ENCODE data around the gene ZNF771.

Gene ZNF771

DNA sequence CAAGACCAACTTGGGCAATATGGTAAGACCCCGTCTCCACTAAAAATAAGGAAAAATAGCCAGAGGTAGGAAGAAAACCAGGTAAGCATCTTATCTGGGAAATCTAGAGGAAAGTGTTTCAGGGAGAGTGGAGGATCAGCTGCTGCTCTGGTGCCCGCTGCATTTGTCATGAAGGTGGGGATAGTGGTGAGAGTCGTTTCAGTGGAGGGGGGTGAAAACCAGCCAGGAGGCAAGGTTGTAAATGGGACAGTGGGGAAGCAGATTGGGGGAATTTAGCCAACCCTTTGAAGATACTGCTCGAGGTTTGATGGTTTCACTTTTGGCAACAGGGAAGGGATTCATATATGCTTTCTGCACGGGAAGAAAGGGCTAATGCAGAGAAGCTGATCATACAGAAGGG, 13.6 kb downstream of the ZNF771 start:
- TF ChIP-seq, protein P1, sequence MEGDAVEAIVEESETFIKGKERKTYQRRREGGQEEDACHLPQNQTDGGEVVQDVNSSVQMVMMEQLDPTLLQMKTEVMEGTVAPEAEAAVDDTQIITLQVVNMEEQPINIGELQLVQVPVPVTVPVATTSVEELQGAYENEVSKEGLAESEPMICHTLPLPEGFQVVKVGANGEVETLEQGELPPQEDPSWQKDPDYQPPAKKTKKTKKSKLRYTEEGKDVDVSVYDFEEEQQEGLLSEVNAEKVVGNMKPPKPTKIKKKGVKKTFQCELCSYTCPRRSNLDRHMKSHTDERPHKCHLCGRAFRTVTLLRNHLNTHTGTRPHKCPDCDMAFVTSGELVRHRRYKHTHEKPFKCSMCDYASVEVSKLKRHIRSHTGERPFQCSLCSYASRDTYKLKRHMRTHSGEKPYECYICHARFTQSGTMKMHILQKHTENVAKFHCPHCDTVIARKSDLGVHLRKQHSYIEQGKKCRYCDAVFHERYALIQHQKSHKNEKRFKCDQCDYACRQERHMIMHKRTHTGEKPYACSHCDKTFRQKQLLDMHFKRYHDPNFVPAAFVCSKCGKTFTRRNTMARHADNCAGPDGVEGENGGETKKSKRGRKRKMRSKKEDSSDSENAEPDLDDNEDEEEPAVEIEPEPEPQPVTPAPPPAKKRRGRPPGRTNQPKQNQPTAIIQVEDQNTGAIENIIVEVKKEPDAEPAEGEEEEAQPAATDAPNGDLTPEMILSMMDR (IDR thresholded peaks at IDR 0.05; ENCODE audit: low read depth, low read length), result no peak
- no peak for TF ChIP-seq EZH2phosphoT487 (IDR thresholded peaks at IDR 0.05; ENCODE audit: low read depth)
- Histone ChIP-seq H2AFZ (ENCODE audit: low read depth, low read length) (no peak overlapping the region), H4K20me1 (ENCODE audit: insufficient read depth, low read length) (peaks cover 3% of the 10 kb centered on the region; the same call in 1 of the 2 replicates), H3K9me3 (ENCODE audit: insufficient read depth, low read length) (no peaks in the 10 kb centered on the region), H3K27me3 (ENCODE audit: low read depth, low read length) (no peaks in the 10 kb centered on the region), H3K27ac (ENCODE audit: low read length) (no peak overlapping the region), H3K4me1 (ENCODE audit: low read length) (no peaks in the 10 kb centered on the region), H3K4me3 (ENCODE audit: low read length) (no peak overlapping the region), H3K9ac (ENCODE audit: low read length) (no peak overlapping the region), H3K79me2 (ENCODE audit: low read length) (peaks cover 41% of the 10 kb centered on the region), H3K36me3 (replicated peaks; ENCODE audit: low read depth, low read length) (peaks cover 37% of the 10 kb centered on the region), H3K4me2 (ENCODE audit: low read length) (no peak overlapping the region)

DNA sequence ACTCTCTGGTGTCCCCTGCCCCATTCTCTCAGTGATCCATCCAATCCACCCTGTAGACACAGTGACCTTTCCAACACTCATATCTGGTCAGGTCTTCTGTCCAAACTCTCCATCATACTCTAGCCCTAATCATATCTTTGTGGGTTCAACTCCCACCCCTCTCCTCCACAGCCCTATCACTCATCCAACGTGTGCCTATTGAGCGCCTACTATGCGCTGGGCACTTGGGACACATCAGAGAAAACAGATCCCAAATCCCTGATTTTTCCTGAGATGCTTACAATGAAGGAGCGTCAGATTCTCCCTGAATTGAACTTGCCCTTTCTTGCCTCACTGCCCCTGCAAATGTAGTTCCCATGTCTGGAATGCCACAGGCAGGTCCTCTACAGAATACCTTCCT, 20.6 kb downstream of the ZNF771 start:
- H4K20me1 ChIP-seq (ENCODE audit: insufficient read depth, low read length), result no peaks in the 10 kb centered on the region
- H2AFZ ChIP-seq (ENCODE audit: low read depth, low read length), result no peak overlapping the region
- peaks cover 13% of the 10 kb centered on the region for H3K4me1 ChIP-seq (ENCODE audit: low read length)
- no peaks in the 10 kb centered on the region for H3K9me3 ChIP-seq (ENCODE audit: insufficient read depth, low read length)
- H3K27me3 ChIP-seq (ENCODE audit: low read depth, low read length), result no peaks in the 10 kb centered on the region
- no peak overlapping the region for H3K9ac ChIP-seq (ENCODE audit: low read length)
- H3K27ac ChIP-seq (ENCODE audit: low read length), result no peak overlapping the region
- H3K36me3 ChIP-seq (replicated peaks; ENCODE audit: low read depth, low read length), result peaks cover 28% of the 10 kb centered on the region
- no peak for TF ChIP-seq EZH2phosphoT487 (IDR thresholded peaks at IDR 0.05; ENCODE audit: low read depth)
- TF ChIP-seq, protein P1 (IDR thresholded peaks at IDR 0.05; ENCODE audit: low read depth, low read length), result no peak
- H3K4me3 ChIP-seq (ENCODE audit: low read length), result no peak overlapping the region
- no peak overlapping the region for H3K4me2 ChIP-seq (ENCODE audit: low read length)
- H3K79me2 ChIP-seq (ENCODE audit: low read length), result peaks cover 46% of the 10 kb centered on the region

DNA sequence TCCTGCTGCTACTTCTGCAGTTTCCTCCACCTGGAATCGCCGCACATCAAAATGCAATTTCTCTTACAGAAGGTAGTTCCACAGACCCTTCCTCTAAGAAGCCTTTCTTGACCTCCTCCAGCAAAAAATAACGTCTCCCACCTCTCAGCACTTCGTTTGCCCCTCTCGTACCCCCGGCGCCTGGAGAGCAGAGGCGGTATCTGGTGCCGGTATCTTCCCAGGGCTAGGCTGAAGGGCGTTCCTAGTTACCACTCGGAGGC, 21.9 kb downstream of the ZNF771 start:
- peak overlapping the region; percentile 86 for H3K9ac ChIP-seq (ENCODE audit: low read length)
- peaks cover 13% of the 10 kb centered on the region for H3K4me1 ChIP-seq (ENCODE audit: low read length)
- H3K4me3 ChIP-seq (ENCODE audit: low read length), result peak overlapping the region; percentile 85
- peaks cover 42% of the 10 kb centered on the region for H3K79me2 ChIP-seq (ENCODE audit: low read length)
- no peaks in the 10 kb centered on the region for H4K20me1 ChIP-seq (ENCODE audit: insufficient read depth, low read length)
- no peak for TF ChIP-seq EZH2phosphoT487 (IDR thresholded peaks at IDR 0.05; ENCODE audit: low read depth)
- TF ChIP-seq, protein P1 (IDR thresholded peaks at IDR 0.05; ENCODE audit: low read depth, low read length), result no peak
- H3K9me3 ChIP-seq (ENCODE audit: insufficient read depth, low read length), result no peaks in the 10 kb centered on the region
- H3K27me3 ChIP-seq (ENCODE audit: low read depth, low read length), result no peaks in the 10 kb centered on the region
- H3K4me2 ChIP-seq (ENCODE audit: low read length), result peak overlapping the region; percentile 85
- peak overlapping the region; percentile 50 for H3K27ac ChIP-seq (ENCODE audit: low read length)
- peaks cover 18% of the 10 kb centered on the region for H3K36me3 ChIP-seq (replicated peaks; ENCODE audit: low read depth, low read length)
- H2AFZ ChIP-seq (ENCODE audit: low read depth, low read length), result no peak overlapping the region

DNA sequence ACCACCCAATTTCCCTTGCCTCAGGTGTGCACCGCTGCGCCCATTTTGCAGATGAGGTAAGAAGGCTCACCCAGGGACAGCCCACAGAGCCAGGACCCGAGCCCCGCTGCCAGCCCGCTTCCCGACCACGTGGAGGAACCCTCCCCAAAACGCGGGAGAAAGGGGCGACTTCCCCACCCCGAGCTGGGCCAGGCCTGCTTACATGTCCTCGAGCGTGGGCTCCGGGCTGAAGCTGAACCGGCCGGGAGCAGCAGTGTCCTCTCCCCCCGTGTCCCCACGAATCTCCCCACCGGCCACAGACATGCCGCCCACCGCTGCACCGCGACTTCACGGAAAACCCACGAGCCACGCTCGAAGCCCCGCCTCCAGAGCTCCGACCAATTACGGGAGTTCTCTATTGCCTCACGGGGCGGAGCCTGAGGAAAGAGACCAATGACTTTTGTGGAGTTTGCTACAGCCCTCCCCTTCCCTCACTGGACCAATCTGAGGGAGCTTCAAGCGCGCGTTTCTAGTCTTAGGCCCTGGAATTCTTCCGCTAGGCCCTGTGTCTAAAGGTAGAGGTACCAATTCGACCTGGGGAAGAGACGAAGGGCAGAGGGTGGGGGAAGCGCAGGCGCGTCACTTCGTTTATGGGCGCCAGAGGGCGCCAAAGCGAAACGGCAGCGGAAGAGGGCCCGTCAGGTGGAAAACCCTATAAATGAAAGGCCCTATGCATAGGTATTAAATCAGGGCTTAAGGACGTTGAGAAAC, 22.4 kb downstream of the ZNF771 start, which contains the start of gene DCTPP1:
TSS of gene DCTPP1 (minus strand) at position 353 of the 750 bp plus-strand sequence. CDS start at position 303, 50 bp downstream.
- Histone ChIP-seq H2AFZ (ENCODE audit: low read depth, low read length) (peak within 1 kb of the TSS; percentile 89), H3K4me2 (ENCODE audit: low read length) (peak within 1 kb of the TSS; percentile 85), H3K79me2 (ENCODE audit: low read length) (peaks cover 42% of the 10 kb centered on the region), H4K20me1 (ENCODE audit: insufficient read depth, low read length) (no peaks in the 10 kb centered on the region), H3K4me1 (ENCODE audit: low read length) (peaks cover 13% of the 10 kb centered on the region), H3K4me3 (ENCODE audit: low read length) (peak within 1 kb of the TSS; percentile 85), H3K27ac (ENCODE audit: low read length) (peak within 1 kb of the TSS; percentile 59), H3K27me3 (ENCODE audit: low read depth, low read length) (no peaks in the 10 kb centered on the region), H3K9ac (ENCODE audit: low read length) (peak within 1 kb of the TSS; percentile 86), H3K9me3 (ENCODE audit: insufficient read depth, low read length) (no peaks in the 10 kb centered on the region), H3K36me3 (replicated peaks; ENCODE audit: low read depth, low read length) (peaks cover 14% of the 10 kb centered on the region)
- TF ChIP-seq, protein P1 (IDR thresholded peaks at IDR 0.05; ENCODE audit: low read depth, low read length), result peak; percentile 85
- no peak for TF ChIP-seq EZH2phosphoT487 (IDR thresholded peaks at IDR 0.05; ENCODE audit: low read depth)

All from OCI-LY3 (cell line).